Keratinocyte (primary cell): ENCODE measurements around the gene DRD2.

Source experiments
- EZH2 ChIP-seq: IDR thresholded peaks from one replicate; pipeline ENCODE4 v1.6.1; 2012; ENCODE audit warnings: inconsistent platforms, mild to moderate bottlenecking, low read length, moderate library complexity
- TF ChIP-seq, protein P1 (sequence below), 3 experiments: IDR thresholded peaks in 1 of 3; conservative IDR thresholded peaks in 1 of 3; optimal IDR thresholded peaks in 1 of 3; 2 replicates in 2 of 3; 3 replicates in 1 of 3; pipeline versions ENCODE3 to v1.5.1; 2011; ENCODE audit warnings: low read length in 3 of 3, mild to moderate bottlenecking in 3 of 3, moderate library complexity in 2 of 3, control low read depth in 1 of 3, inconsistent platforms in 1 of 3; ENCODE audit not compliant: insufficient read depth in 2 of 3; ENCODE audit errors: extremely low read depth in 1 of 3

DNA sequence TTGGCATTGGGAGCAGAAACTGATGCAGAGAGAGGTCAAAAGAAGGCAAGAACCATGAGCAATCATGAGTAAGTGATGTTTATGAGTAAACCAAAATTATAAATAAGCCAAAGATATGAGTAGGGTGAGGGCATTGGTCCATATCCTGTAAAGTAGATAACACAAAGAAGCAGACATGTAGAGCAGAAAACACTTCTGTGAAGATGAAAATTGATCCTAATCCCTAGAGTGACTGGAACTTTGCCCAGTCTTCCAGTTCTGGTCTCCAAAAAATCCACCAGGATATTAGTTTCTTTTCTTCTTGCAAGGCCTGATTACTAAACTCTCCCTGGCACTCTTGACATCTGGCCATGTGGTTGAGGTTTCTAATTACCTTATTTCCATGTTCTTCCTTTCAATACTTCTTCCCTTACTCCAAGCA, 13.7 kb upstream of the DRD2 start:
- TF ChIP-seq, protein P1, sequence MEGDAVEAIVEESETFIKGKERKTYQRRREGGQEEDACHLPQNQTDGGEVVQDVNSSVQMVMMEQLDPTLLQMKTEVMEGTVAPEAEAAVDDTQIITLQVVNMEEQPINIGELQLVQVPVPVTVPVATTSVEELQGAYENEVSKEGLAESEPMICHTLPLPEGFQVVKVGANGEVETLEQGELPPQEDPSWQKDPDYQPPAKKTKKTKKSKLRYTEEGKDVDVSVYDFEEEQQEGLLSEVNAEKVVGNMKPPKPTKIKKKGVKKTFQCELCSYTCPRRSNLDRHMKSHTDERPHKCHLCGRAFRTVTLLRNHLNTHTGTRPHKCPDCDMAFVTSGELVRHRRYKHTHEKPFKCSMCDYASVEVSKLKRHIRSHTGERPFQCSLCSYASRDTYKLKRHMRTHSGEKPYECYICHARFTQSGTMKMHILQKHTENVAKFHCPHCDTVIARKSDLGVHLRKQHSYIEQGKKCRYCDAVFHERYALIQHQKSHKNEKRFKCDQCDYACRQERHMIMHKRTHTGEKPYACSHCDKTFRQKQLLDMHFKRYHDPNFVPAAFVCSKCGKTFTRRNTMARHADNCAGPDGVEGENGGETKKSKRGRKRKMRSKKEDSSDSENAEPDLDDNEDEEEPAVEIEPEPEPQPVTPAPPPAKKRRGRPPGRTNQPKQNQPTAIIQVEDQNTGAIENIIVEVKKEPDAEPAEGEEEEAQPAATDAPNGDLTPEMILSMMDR (optimal IDR thresholded peaks at IDR 0.05 in 1 of 3, IDR thresholded peaks at IDR 0.05 in 1 of 3, conservative IDR thresholded peaks at IDR 0.05 in 1 of 3; ENCODE audit: extremely low read depth in 1 of 3, insufficient read depth in 2 of 3, low read length in 3 of 3) = no peak
- no peak for TF ChIP-seq EZH2
